ENCODE results near the gene UACA. TPM values are rescaled to one million over a fixed set of nuclear protein-coding genes. Genes with fewer than 3 reads are reported as not detected.

UACA gene
- total and polyA plus RNA-seq, 2 of the 8 experiments (the other 6 are each of a cell fraction or from before 2014, with no cell fraction given) = 28.6 to 38.9 TPM

DNA sequence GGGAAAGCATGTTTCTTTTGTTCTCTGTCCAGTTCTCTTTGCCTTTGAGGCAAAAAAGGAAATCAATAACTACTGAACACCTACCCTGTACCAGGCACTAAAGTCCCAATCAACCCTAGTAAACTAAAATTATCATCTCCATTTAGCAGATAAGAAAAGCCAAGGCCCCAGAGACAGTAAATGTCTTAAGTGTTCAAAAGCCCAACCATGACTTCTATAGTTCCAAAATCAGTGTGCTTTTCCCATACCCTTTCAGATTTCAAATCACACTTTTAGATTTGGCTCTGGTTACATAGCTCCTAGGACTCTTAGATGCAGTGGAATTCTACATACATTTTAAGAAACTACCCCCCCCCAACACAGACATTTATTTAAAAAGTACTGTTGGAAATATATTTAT lies 63.5 kb downstream of the UACA start:
- CTCF ChIA-PET (ENCODE audit: partially characterized antibody) = no interaction called here
- Histone ChIP-seq H4K20me1 (replicated peaks in 1 of 2; ENCODE audit: control insufficient read depth in 1 of 2, insufficient read depth in 2 of 2, low read length in 2 of 2) (peaks cover 0 to 1% of the 10 kb centered on the region in 2 experiments), H4K5ac (ENCODE audit: insufficient read length, low read depth, low read length) (no peak overlapping the region)

More for the DNA sequence above, 63.5 kb downstream of the UACA start:
- Histone ChIP-seq H4K8ac (ENCODE audit: extremely low read depth, insufficient read depth, low read length) (no peak overlapping the region), H3K27me3 (replicated peaks in 1 of 4; ENCODE audit: control insufficient read depth in 3 of 4, extremely low read depth in 1 of 4, insufficient read depth in 3 of 4, low read length in 3 of 4) (peaks cover 0 to 1% (median 0%) of the 10 kb centered on the region in 4 experiments; a peak in 1 of 7 replicates), H3K4me3 (ENCODE audit: extremely low read depth in 1 of 4, insufficient read depth in 2 of 4, low read depth in 3 of 4, low read length in 4 of 4) (no peak overlapping the region), H2BK12ac (ENCODE audit: low read depth, low read length) (no peak overlapping the region), H3K27ac (ENCODE audit: low read depth, low read length) (no peak overlapping the region), H3K4ac (replicated peaks; ENCODE audit: insufficient read length, low read depth, low read length) (no peak overlapping the region), H2BK20ac (ENCODE audit: low read length) (no peak overlapping the region), H2AFZ (ENCODE audit: low read length) (no peak overlapping the region), H3K14ac (ENCODE audit: insufficient read length) (no peak overlapping the region), H3K9ac (replicated peaks in 1 of 4; ENCODE audit: extremely low read depth in 1 of 4, low read depth in 3 of 4, low read length in 3 of 4) (no peak overlapping the region), H3K4me1 (replicated peaks in 1 of 4; ENCODE audit: control insufficient read depth in 3 of 4, insufficient read depth in 4 of 4, low read length in 3 of 4) (peaks cover 3 to 11% (median 7%) of the 10 kb centered on the region in 4 experiments), H3K79me2 (ENCODE audit: control insufficient read depth in 1 of 2, insufficient read depth in 2 of 2, low read length in 2 of 2) (peaks cover 0 to 7% of the 10 kb centered on the region in 2 experiments; a peak in 1 of 4 replicates), H2BK15ac (ENCODE audit: low read length) (no peak overlapping the region), H3K79me1 (ENCODE audit: low read depth, low read length) (no peaks in the 10 kb centered on the region; the same call in 1 of the 2 replicates), H3K36me3 (ENCODE audit: control insufficient read depth in 2 of 4, insufficient read depth in 4 of 4, low read length in 3 of 4) (no peaks in the 10 kb centered on the region), H3K23ac (ENCODE audit: insufficient read length) (no peak overlapping the region), H3K18ac (ENCODE audit: extremely low read depth, low read length) (no peak overlapping the region), H2AK5ac (ENCODE audit: low read depth, low read length) (no peak overlapping the region), H4K91ac (replicated peaks; ENCODE audit: insufficient read length, low read length) (no peak overlapping the region), H2BK120ac (replicated peaks; ENCODE audit: low read depth, low read length) (no peak overlapping the region), H3K4me2 (ENCODE audit: insufficient read depth in 1 of 2, low read depth in 2 of 2, low read length in 2 of 2) (no peak overlapping the region), H3K9me3 (ENCODE audit: insufficient read depth in 2 of 2, low read depth in 1 of 2, low read length in 1 of 2) (no peaks in the 10 kb centered on the region), H3K23me2 (ENCODE audit: low read depth, low read length) (no peaks in the 10 kb centered on the region), H2BK5ac (ENCODE audit: low read depth, low read length) (no peak overlapping the region), H3K56ac (replicated peaks; ENCODE audit: insufficient read length, low read depth, low read length) (no peak overlapping the region)
- DNase-seq (ENCODE audit: low read depth in 1 of 2, low spot score in 2 of 2) (no peak), FAIRE-seq (no peak)
- TF ChIP-seq SRF (IDR thresholded peaks at IDR 0.05; ENCODE audit: low read depth, low read length) = no peak
- POLR2A ChIA-PET (ENCODE audit: partially characterized antibody) = no interaction called here
